ENCODE data around the gene CCL11. TPM values are rescaled to one million over a fixed set of nuclear protein-coding genes. Genes with fewer than 3 reads are reported as not detected.

The CCL11 gene
- total RNA-seq, result not detected

- H3K27ac Mint-ChIP-seq, result no peak within 1 kb of the TSS
- H3K4me1 Mint-ChIP-seq, result no peaks in the 10 kb centered on the region
- CTCF ChIA-PET, result no interaction called here
- no peaks in the 10 kb centered on the region for H3K9me3 Mint-ChIP-seq (ENCODE audit: low read depth)
- no peaks in the 10 kb centered on the region for H3K36me3 Mint-ChIP-seq
- peaks cover 61% of the 10 kb centered on the region for H3K27me3 Mint-ChIP-seq
- ATAC-seq (no peak), DNase-seq (no peak)
- H3K4me3 Mint-ChIP-seq, result no peak within 1 kb of the TSS
Measured at GRCh38 chr17:34285286-34285792, at the start of gene CCL11. Gene CCL11 (plus strand): TSS chr17:34285742. CDS start chr17:34285809, 67 bp downstream.

- Mint-ChIP-seq H3K9me3 (ENCODE audit: low read depth) (no peaks in the 10 kb centered on the region), H3K27me3 (peaks cover 27% of the 10 kb centered on the region), H3K4me1 (no peaks in the 10 kb centered on the region), H3K4me3 (no peak overlapping the region), H3K27ac (no peak overlapping the region), H3K36me3 (no peaks in the 10 kb centered on the region)
- DNase-seq (no peak), ATAC-seq (no peak)
- CTCF ChIA-PET, result no interaction called here
Measured at GRCh38 chr17:34236281-34236892, 49.2 kb upstream of the CCL11 start.

- no peaks in the 10 kb centered on the region for H3K36me3 Mint-ChIP-seq
- ATAC-seq, result no peak
Measured at GRCh38 chr17:34237458-34237857, 48.1 kb upstream of the CCL11 start.

GRCh38 chr17:34241062-34241461, 44.5 kb upstream of the CCL11 start:
- H3K36me3 Mint-ChIP-seq, result no peaks in the 10 kb centered on the region
- ATAC-seq (no peak), DNase-seq (no peak)
- no peak overlapping the region for H3K27ac Mint-ChIP-seq
- no peaks in the 10 kb centered on the region for H3K4me1 Mint-ChIP-seq
- H3K4me3 Mint-ChIP-seq, result no peak overlapping the region
- no peaks in the 10 kb centered on the region for H3K9me3 Mint-ChIP-seq (ENCODE audit: low read depth)
- CTCF ChIA-PET, result no interaction called here
- H3K27me3 Mint-ChIP-seq, result peaks cover 25% of the 10 kb centered on the region

More at GRCh38 chr17:34237458-34237857, 48.1 kb upstream of the CCL11 start:
- Mint-ChIP-seq H3K4me3 (no peak overlapping the region), H3K4me1 (no peaks in the 10 kb centered on the region), H3K27me3 (peaks cover 28% of the 10 kb centered on the region), H3K27ac (no peak overlapping the region), H3K9me3 (ENCODE audit: low read depth) (no peaks in the 10 kb centered on the region)
- DNase-seq, result no peak
- CTCF ChIA-PET, result no interaction called here

- no peak overlapping the region for H3K27ac Mint-ChIP-seq
- H3K4me3 Mint-ChIP-seq, result no peak overlapping the region
- H3K27me3 Mint-ChIP-seq, result peaks cover 26% of the 10 kb centered on the region
- no peak for DNase-seq
- H3K9me3 Mint-ChIP-seq (ENCODE audit: low read depth), result no peaks in the 10 kb centered on the region
- ATAC-seq, result no peak
- no peaks in the 10 kb centered on the region for H3K4me1 Mint-ChIP-seq
- CTCF ChIA-PET, result no interaction called here
- H3K36me3 Mint-ChIP-seq, result no peaks in the 10 kb centered on the region
Measured at GRCh38 chr17:34242587-34243363, 42.8 kb upstream of the CCL11 start.

GRCh38 chr17:34243364-34244320, 41.9 kb upstream of the CCL11 start:
- DNase-seq (no peak), ATAC-seq (no peak)
- Mint-ChIP-seq H3K9me3 (ENCODE audit: low read depth) (no peaks in the 10 kb centered on the region), H3K4me3 (no peak overlapping the region), H3K36me3 (no peaks in the 10 kb centered on the region), H3K27ac (no peak overlapping the region), H3K4me1 (no peaks in the 10 kb centered on the region), H3K27me3 (peaks cover 25% of the 10 kb centered on the region)
- CTCF ChIA-PET, result no interaction called here

- CTCF ChIA-PET, result interaction anchor here (1.3 kb wide), 1 partner anchor 116 kb away, joined by 3 read pairs; no protein-coding TSS in a partner anchor
- DNase-seq (no peak), ATAC-seq (no peak)
- H3K27me3 Mint-ChIP-seq, result peaks cover 20% of the 10 kb centered on the region
- H3K4me1 Mint-ChIP-seq, result no peaks in the 10 kb centered on the region
- no peak overlapping the region for H3K4me3 Mint-ChIP-seq
- no peaks in the 10 kb centered on the region for H3K9me3 Mint-ChIP-seq (ENCODE audit: low read depth)
- no peaks in the 10 kb centered on the region for H3K36me3 Mint-ChIP-seq
- no peak overlapping the region for H3K27ac Mint-ChIP-seq
Measured at GRCh38 chr17:34245351-34245905, 40.1 kb upstream of the CCL11 start.

- H3K36me3 Mint-ChIP-seq, result no peaks in the 10 kb centered on the region
- CTCF ChIA-PET, result no interaction called here
- peaks cover 30% of the 10 kb centered on the region for H3K27me3 Mint-ChIP-seq
- no peaks in the 10 kb centered on the region for H3K4me1 Mint-ChIP-seq
- H3K4me3 Mint-ChIP-seq, result no peak overlapping the region
- H3K9me3 Mint-ChIP-seq (ENCODE audit: low read depth), result no peaks in the 10 kb centered on the region
- ATAC-seq (no peak), DNase-seq (no peak)
- H3K27ac Mint-ChIP-seq, result no peak overlapping the region
Measured at GRCh38 chr17:34246446-34246845, 39.1 kb upstream of the CCL11 start.

GRCh38 chr17:34246881-34247280, 38.7 kb upstream of the CCL11 start:
- ATAC-seq (no peak), DNase-seq (no peak)

GRCh38 chr17:34248511-34249024, 37.0 kb upstream of the CCL11 start:
- Mint-ChIP-seq H3K36me3 (no peaks in the 10 kb centered on the region), H3K4me1 (no peaks in the 10 kb centered on the region), H3K27ac (no peak overlapping the region), H3K27me3 (peaks cover 38% of the 10 kb centered on the region), H3K9me3 (ENCODE audit: low read depth) (no peaks in the 10 kb centered on the region), H3K4me3 (no peak overlapping the region)
- no peak for ATAC-seq
- no peak for DNase-seq
- CTCF ChIA-PET, result no interaction called here

More at GRCh38 chr17:34246881-34247280, 38.7 kb upstream of the CCL11 start:
- no peaks in the 10 kb centered on the region for H3K4me1 Mint-ChIP-seq
- no peak overlapping the region for H3K4me3 Mint-ChIP-seq
- H3K27ac Mint-ChIP-seq, result no peak overlapping the region
- H3K9me3 Mint-ChIP-seq (ENCODE audit: low read depth), result no peaks in the 10 kb centered on the region
- CTCF ChIA-PET, result no interaction called here
- peaks cover 34% of the 10 kb centered on the region for H3K27me3 Mint-ChIP-seq
- no peaks in the 10 kb centered on the region for H3K36me3 Mint-ChIP-seq

- CTCF ChIA-PET, result interaction anchor here (0.9 kb wide), 1 partner anchor 112 kb away, joined by 3 read pairs; no protein-coding TSS in a partner anchor
- DNase-seq, result no peak
- Mint-ChIP-seq H3K4me1 (no peaks in the 10 kb centered on the region), H3K36me3 (no peaks in the 10 kb centered on the region), H3K27me3 (peaks cover 43% of the 10 kb centered on the region), H3K4me3 (no peak overlapping the region), H3K9me3 (ENCODE audit: low read depth) (no peaks in the 10 kb centered on the region), H3K27ac (no peak overlapping the region)
- ATAC-seq, result no peak
Measured at GRCh38 chr17:34249061-34249460, 36.5 kb upstream of the CCL11 start.

GRCh38 chr17:34249478-34249877, 36.1 kb upstream of the CCL11 start:
- Mint-ChIP-seq H3K27me3 (peaks cover 47% of the 10 kb centered on the region), H3K36me3 (no peaks in the 10 kb centered on the region), H3K9me3 (ENCODE audit: low read depth) (no peaks in the 10 kb centered on the region), H3K4me1 (no peaks in the 10 kb centered on the region), H3K4me3 (no peak overlapping the region), H3K27ac (no peak overlapping the region)
- CTCF ChIA-PET, result interaction anchor here (0.9 kb wide), 1 partner anchor 112 kb away, joined by 3 read pairs; no protein-coding TSS in a partner anchor
- DNase-seq (no peak), ATAC-seq (no peak)

GRCh38 chr17:34251186-34251585, 34.4 kb upstream of the CCL11 start:
- H3K36me3 Mint-ChIP-seq, result no peaks in the 10 kb centered on the region
- H3K9me3 Mint-ChIP-seq (ENCODE audit: low read depth), result no peaks in the 10 kb centered on the region
- no peak overlapping the region for H3K27ac Mint-ChIP-seq
- ATAC-seq (no peak), DNase-seq (no peak)
- H3K4me3 Mint-ChIP-seq, result no peak overlapping the region
- CTCF ChIA-PET, result interaction anchor here (1.2 kb wide), 1 partner anchor 69 kb away, joined by 3 read pairs; no protein-coding TSS in a partner anchor
- H3K27me3 Mint-ChIP-seq, result peaks cover 60% of the 10 kb centered on the region
- peaks cover 2% of the 10 kb centered on the region for H3K4me1 Mint-ChIP-seq
